Measurements from ENCODE around the gene PLEKHB1.
A peak's percentile ranks its signal among the peaks of the same experiment; 100 is the strongest.
"Not testable (repeated sequence)": the region's sequence is repeated elsewhere in the genome, so short reads cannot be mapped to it uniquely, and the experiment has no call there.

PLEKHB1 gene

DNA sequence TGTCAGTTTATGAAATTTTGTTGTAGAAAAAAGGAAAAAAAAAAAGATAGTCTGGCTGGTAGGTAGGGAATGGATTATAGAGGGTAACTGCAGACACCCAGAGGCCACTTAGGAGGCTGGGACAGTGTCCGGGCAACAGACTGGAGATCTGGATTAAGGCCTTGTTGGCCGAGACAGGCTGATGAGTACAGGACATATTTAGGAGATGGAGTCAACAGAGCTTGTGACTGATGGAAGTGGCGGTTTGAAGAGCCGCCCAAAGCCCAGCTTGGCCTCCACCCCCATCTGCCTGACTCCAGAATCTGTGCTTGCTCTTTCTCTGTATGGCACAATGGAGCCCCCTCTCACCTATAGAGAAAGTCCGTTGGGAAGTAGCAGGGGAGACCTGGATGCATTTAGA lies 7.6 kb downstream of the PLEKHB1 start:
- no peaks in the 10 kb centered on the region for H3K36me3 Mint-ChIP-seq (ENCODE audit: low read depth)
- no peak overlapping the region for H3K27ac Mint-ChIP-seq
- H3K4me3 Mint-ChIP-seq = no peak overlapping the region

GRCh38 chr11:73654482-73655021 lies 8.2 kb downstream of the PLEKHB1 start:
- no peaks in the 10 kb centered on the region for H3K4me1 Mint-ChIP-seq (ENCODE audit: low read depth)
- no peaks in the 10 kb centered on the region for H3K9me3 Mint-ChIP-seq
- H3K27ac Mint-ChIP-seq = no peak overlapping the region
- DNase-seq (ENCODE audit: low spot score) = no peak
- H3K36me3 Mint-ChIP-seq (ENCODE audit: low read depth) = no peaks in the 10 kb centered on the region
- H3K27me3 Mint-ChIP-seq (ENCODE audit: low read depth) = no peaks in the 10 kb centered on the region
- H3K4me3 Mint-ChIP-seq = no peak overlapping the region

More for the DNA sequence above, 7.6 kb downstream of the PLEKHB1 start:
- no peaks in the 10 kb centered on the region for H3K9me3 Mint-ChIP-seq
- DNase-seq (ENCODE audit: low spot score) = no peak
- H3K27me3 Mint-ChIP-seq (ENCODE audit: low read depth) = no peaks in the 10 kb centered on the region
- H3K4me1 Mint-ChIP-seq (ENCODE audit: low read depth) = no peaks in the 10 kb centered on the region

GRCh38 chr11:73655686-73656085 lies 9.3 kb downstream of the PLEKHB1 start:
- H3K4me3 Mint-ChIP-seq = no peak overlapping the region
- H3K36me3 Mint-ChIP-seq (ENCODE audit: low read depth) = no peaks in the 10 kb centered on the region
- no peaks in the 10 kb centered on the region for H3K4me1 Mint-ChIP-seq (ENCODE audit: low read depth)
- H3K9me3 Mint-ChIP-seq = no peaks in the 10 kb centered on the region
- H3K27me3 Mint-ChIP-seq (ENCODE audit: low read depth) = no peaks in the 10 kb centered on the region
- DNase-seq (ENCODE audit: low spot score) = no peak
- no peak overlapping the region for H3K27ac Mint-ChIP-seq

DNA sequence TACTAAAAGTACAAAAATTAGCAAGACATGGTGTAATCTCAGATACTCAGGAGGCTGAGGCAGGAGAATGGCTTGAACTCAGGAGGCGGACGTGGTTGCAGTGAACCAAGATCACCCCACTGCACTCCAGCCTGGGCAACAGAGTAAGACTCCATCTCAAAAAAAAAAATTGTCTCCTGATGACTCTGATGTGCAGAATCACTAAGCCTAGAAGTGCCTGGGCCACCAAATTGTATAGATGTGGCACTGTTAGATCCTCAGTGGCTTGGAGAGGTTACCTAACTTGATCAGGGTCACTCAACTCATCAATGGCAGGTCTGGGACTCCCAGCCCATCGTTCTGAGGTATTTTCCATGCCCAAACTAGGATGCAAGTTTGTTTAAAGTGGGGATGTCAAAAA lies 10.6 kb downstream of the PLEKHB1 start:
- H3K27me3 Mint-ChIP-seq (ENCODE audit: low read depth) = no peaks in the 10 kb centered on the region
- no peak overlapping the region for H3K27ac Mint-ChIP-seq
- peaks cover 3% of the 10 kb centered on the region for H3K4me1 Mint-ChIP-seq (ENCODE audit: low read depth)
- H3K36me3 Mint-ChIP-seq (ENCODE audit: low read depth) = no peaks in the 10 kb centered on the region
- no peaks in the 10 kb centered on the region for H3K9me3 Mint-ChIP-seq
- no peak for DNase-seq (ENCODE audit: low spot score)
- H3K4me3 Mint-ChIP-seq = no peak overlapping the region

DNA sequence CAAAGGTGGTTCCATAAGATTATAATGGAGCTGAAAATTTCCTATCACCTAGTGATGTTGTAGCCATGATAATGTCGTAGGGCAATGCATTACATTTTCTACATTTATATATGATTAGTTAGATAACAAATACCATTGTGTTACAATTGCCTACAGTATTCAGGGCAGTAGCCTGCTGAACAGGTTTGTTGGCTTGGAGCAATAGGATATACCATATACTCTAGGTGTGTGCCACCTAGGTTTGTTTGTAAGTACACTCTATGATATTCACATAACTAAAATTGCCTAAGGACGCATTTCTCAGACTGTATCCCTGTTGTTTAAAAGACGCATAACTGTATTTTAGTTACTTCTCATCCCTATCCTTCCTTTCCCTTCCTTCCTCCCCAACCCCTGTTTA lies 13.6 kb downstream of the PLEKHB1 start:
- H3K9me3 Mint-ChIP-seq = no peaks in the 10 kb centered on the region
- H3K27me3 Mint-ChIP-seq (ENCODE audit: low read depth) = no peaks in the 10 kb centered on the region
- DNase-seq (ENCODE audit: low spot score) = no peak
- H3K4me3 Mint-ChIP-seq = no peak overlapping the region
- no peaks in the 10 kb centered on the region for H3K36me3 Mint-ChIP-seq (ENCODE audit: low read depth)
- peaks cover 5% of the 10 kb centered on the region for H3K4me1 Mint-ChIP-seq (ENCODE audit: low read depth)
- no peak overlapping the region for H3K27ac Mint-ChIP-seq

DNA sequence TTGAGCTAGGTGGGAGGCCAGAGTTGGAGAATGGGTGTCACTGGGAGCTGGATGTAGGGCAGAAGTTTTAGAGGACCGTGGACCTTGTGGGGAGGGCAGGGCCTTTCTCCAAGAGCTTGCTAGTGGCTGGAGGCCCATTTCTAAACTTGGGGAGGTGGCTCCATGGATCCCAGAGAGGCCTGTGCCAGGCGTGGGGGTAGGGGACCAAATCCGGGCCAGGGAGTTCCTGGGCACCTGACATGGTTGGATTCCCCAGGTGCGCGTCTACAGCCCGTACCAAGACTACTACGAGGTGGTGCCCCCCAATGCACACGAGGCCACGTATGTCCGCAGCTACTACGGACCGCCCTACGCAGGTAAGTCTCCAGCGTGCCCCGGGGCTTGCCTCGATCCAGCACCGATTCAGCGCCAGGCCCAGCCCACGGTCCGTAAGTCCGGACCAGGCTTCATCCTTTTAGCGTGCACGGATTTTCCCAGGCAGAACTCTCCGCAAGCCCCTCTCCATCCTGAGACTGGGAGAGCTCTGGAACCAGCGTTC lies 14.2 kb downstream of the PLEKHB1 start:
- DNase-seq (ENCODE audit: low spot score) = no peak
- Mint-ChIP-seq H3K9me3 (no peaks in the 10 kb centered on the region), H3K4me1 (ENCODE audit: low read depth) (peaks cover 5% of the 10 kb centered on the region), H3K4me3 (peak overlapping the region; percentile 49), H3K27ac (no peak overlapping the region), H3K27me3 (ENCODE audit: low read depth) (no peaks in the 10 kb centered on the region), H3K36me3 (ENCODE audit: low read depth) (no peaks in the 10 kb centered on the region)

GRCh38 chr11:73661035-73661628 lies 14.8 kb downstream of the PLEKHB1 start:
- no peaks in the 10 kb centered on the region for H3K27me3 Mint-ChIP-seq (ENCODE audit: low read depth)
- peak overlapping the region; percentile 49 for H3K4me3 Mint-ChIP-seq
- H3K9me3 Mint-ChIP-seq = no peaks in the 10 kb centered on the region
- peaks cover 5% of the 10 kb centered on the region for H3K4me1 Mint-ChIP-seq (ENCODE audit: low read depth)
- H3K27ac Mint-ChIP-seq = no peak overlapping the region
- H3K36me3 Mint-ChIP-seq (ENCODE audit: low read depth) = no peaks in the 10 kb centered on the region
- peak; percentile 78 for DNase-seq (ENCODE audit: low spot score)

- H3K27ac Mint-ChIP-seq = no peak overlapping the region
- H3K4me1 Mint-ChIP-seq (ENCODE audit: low read depth) = peaks cover 5% of the 10 kb centered on the region
- H3K36me3 Mint-ChIP-seq (ENCODE audit: low read depth) = no peaks in the 10 kb centered on the region
- no peaks in the 10 kb centered on the region for H3K27me3 Mint-ChIP-seq (ENCODE audit: low read depth)
- no peaks in the 10 kb centered on the region for H3K9me3 Mint-ChIP-seq
- no peak for DNase-seq (ENCODE audit: low spot score)
- no peak overlapping the region for H3K4me3 Mint-ChIP-seq
Observed at GRCh38 chr11:73662445-73663157, 16.2 kb downstream of the PLEKHB1 start.

DNA sequence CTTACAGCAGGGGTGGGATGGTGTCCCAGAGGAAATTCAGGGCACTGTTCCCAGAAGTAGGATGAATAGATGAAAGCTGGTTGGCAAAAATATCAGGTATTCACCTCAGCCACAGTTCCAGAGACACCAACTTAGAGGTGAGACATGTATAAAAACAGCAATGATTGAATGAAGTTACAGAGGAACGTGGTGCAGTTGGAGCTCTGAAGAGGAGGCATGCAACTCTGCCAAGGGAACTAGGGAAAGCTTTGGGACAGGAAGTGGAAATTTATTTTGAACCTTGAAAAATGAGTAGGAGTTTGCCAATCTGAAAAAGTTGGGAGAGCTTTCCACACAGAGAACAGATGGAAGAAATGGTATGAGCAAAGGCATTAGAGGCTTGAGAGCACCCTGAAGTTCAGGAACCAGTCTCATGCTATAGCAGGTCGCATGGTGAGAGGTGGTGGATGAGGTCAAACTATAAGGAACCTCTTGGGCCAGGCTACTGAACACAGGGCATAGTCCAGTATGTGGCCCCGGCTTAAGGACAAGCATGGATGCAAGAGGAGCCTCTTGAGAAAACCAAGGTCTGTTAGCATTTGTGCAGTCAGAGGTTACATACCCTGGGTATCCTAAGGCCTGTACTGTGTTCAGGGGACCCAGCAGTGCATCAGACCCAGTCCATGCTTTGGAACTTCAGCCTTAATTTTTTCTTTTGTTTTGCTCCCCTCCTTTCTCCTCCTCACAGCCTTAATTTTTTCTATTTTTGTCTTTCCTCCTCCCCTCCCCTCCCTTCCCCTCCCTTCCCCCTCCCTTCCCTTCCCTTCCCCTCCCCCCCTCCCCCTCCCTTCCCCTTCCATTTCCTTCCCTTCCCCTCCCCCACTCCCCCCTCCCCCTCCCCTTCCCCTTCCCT lies 17.5 kb downstream of the PLEKHB1 start:
- Mint-ChIP-seq H3K4me3 (no peak overlapping the region), H3K9me3 (no peaks in the 10 kb centered on the region), H3K27ac (no peak overlapping the region), H3K4me1 (ENCODE audit: low read depth) (peaks cover 5% of the 10 kb centered on the region), H3K27me3 (ENCODE audit: low read depth) (no peaks in the 10 kb centered on the region), H3K36me3 (ENCODE audit: low read depth) (no peaks in the 10 kb centered on the region)
- no peak for DNase-seq (ENCODE audit: low spot score)

DNA sequence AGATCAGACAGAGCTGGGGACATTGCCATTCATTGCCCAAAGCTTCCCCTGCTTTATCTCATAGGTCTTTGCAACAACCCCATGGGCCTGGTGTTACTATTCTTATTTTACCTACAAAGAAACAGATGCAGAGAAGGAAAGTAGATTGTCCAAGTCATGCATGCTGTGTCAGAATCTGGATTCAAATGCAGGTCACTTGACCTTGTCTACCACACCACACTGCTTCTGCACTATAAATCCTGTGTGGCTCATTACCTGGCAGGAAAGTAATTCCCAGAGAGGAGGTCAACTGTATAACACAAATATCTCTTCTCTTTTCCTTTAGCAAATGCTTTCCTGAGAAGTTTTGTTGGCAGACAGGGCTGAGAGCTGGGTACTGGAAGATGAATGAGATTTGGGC lies 18.5 kb downstream of the PLEKHB1 start:
- no peak for DNase-seq (ENCODE audit: low spot score)
- Mint-ChIP-seq H3K27ac (no peak overlapping the region), H3K27me3 (ENCODE audit: low read depth) (no peaks in the 10 kb centered on the region), H3K4me1 (ENCODE audit: low read depth) (peaks cover 5% of the 10 kb centered on the region), H3K4me3 (no peak overlapping the region), H3K36me3 (ENCODE audit: low read depth) (no peaks in the 10 kb centered on the region), H3K9me3 (no peaks in the 10 kb centered on the region)

DNA sequence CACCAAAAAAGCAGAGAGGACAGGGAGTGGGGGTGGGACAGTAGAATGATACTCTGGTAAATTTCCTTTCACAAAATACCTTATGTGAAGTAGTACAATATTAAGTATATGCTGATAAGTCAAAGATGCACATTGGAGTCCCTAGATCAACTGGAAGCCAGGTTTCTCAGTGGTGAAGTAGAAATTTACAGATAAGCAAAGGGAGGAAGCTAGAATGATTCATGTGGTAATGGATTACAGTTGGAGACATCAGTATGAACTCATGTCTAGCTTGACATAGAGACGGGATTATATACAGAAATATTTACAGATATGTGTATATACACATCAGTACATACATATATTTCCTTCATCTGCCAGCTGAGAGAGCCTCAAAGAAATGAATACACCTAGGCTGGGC lies 21.5 kb downstream of the PLEKHB1 start:
- Mint-ChIP-seq H3K27me3 (ENCODE audit: low read depth) (no peaks in the 10 kb centered on the region), H3K27ac (no peak overlapping the region), H3K9me3 (no peaks in the 10 kb centered on the region), H3K36me3 (ENCODE audit: low read depth) (no peaks in the 10 kb centered on the region), H3K4me3 (no peak overlapping the region), H3K4me1 (ENCODE audit: low read depth) (peaks cover 2% of the 10 kb centered on the region)
- DNase-seq (ENCODE audit: low spot score) = no peak

DNA sequence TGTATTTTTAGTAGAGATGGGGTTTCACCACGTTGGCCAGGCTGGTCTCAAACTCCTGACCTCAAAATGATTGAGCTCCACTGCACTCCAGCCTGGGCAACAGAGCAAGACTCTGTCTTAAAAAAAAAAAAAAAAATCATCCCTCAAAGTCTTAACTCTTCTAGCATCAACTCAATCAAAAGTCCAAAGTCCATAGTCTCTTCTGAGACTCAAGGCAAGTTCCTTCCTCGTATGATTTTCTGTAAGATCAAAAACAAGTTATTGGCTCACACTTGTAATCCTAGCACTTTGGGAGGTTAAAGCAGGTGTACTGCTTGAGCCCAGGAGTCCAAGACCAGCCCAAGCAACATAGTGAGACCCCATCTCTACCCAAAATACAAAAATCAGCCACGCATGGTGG lies 24.4 kb downstream of the PLEKHB1 start:
- DNase-seq (ENCODE audit: low spot score) = no peak
- H3K9me3 Mint-ChIP-seq = no peaks in the 10 kb centered on the region
- H3K4me1 Mint-ChIP-seq (ENCODE audit: low read depth) = no peaks in the 10 kb centered on the region
- H3K4me3 Mint-ChIP-seq = no peak overlapping the region
- H3K27me3 Mint-ChIP-seq (ENCODE audit: low read depth) = no peaks in the 10 kb centered on the region
- H3K27ac Mint-ChIP-seq = no peak overlapping the region
- peaks cover 2% of the 10 kb centered on the region for H3K36me3 Mint-ChIP-seq (ENCODE audit: low read depth)

- H3K36me3 Mint-ChIP-seq (ENCODE audit: low read depth) = peaks cover 8% of the 10 kb centered on the region
- H3K9me3 Mint-ChIP-seq = no peaks in the 10 kb centered on the region
- no peak overlapping the region for H3K27ac Mint-ChIP-seq
- H3K4me1 Mint-ChIP-seq (ENCODE audit: low read depth) = no peaks in the 10 kb centered on the region
- no peak for DNase-seq (ENCODE audit: low spot score)
- H3K27me3 Mint-ChIP-seq (ENCODE audit: low read depth) = no peaks in the 10 kb centered on the region
- H3K4me3 Mint-ChIP-seq = no peak overlapping the region
Observed at GRCh38 chr11:73671701-73672100, 25.3 kb downstream of the PLEKHB1 start.

- H3K9me3 Mint-ChIP-seq; H3K27me3 Mint-ChIP-seq (ENCODE audit: low read depth); H3K4me3 Mint-ChIP-seq; DNase-seq (ENCODE audit: low spot score); H3K4me1 Mint-ChIP-seq (ENCODE audit: low read depth); H3K27ac Mint-ChIP-seq: not testable (repeated sequence)
- H3K36me3 Mint-ChIP-seq (ENCODE audit: low read depth) = peaks cover 21% of the 10 kb centered on the region
Observed at GRCh38 chr11:73676552-73676951, 30.2 kb downstream of the PLEKHB1 start.
